Pons (tissue), 1 donor: Measurements from ENCODE around the gene RASGRP3.
A peak's percentile ranks its signal among the peaks of the same experiment; 100 is the strongest.

Source experiments
- DNase-seq: peaks from one replicate; pipeline ENCODE4 v3.0.0-alpha.2; 2016; ENCODE audit warnings: low spot score

Gene RASGRP3

DNA sequence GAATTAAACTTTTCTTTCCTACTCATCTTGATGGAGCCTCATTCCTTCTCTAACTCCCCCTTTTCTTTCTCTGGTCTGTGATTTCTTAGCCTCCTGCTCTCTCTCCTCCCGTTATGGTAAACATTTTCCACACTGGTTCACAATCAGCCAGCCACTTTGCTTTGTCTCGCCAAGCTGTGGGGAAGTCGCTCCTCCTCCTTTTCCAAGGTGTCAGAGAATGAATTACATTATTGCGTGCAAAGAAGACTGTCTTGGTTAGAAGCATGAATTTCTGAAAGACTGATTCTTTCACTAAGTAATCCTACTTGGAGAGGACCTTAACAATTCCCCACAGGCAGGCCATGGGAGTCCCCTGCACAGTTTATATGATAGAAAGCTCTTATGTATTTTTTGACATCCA is 46.1 kb downstream of the RASGRP3 start:
- DNase-seq, result no peak

DNA sequence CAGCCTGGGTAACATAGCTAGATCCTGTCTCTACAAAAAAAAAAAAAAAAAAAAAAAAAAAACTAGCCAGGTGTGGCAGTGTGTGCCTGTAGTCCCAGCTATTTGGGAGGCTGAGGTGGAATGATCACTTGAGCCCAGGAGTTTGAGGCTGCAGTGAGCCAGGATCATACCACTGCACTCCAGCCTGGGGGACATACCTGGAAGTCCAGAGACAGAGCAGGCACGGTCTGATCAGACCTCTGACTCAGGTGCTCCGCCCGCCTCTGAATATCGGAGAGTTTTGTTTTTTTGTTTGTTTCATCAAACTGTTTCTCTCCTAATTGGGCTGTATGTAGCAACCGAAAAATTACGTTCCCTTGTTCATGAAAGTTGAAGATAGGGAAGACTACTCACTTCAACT is 49.2 kb downstream of the RASGRP3 start:
- no peak for DNase-seq

DNA sequence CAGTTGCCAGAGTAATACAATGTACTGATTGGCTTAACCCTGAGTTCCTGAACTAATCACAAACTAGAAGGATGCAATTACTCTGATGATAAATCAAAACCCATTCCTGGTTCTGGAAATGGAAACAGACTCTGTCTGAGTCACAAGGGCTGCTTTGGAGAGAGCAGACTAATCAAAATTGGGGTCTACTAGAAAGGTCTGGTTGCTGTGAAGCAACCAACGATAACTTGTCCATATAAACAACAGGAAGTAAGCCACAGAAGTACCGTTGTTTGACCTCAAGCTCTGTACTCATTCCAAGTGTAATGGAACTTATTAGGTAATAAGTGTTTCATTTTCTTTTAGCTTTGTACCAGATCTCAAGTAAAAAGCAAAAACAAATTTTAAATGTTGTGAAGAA is 49.7 kb downstream of the RASGRP3 start:
- no peak for DNase-seq

DNA sequence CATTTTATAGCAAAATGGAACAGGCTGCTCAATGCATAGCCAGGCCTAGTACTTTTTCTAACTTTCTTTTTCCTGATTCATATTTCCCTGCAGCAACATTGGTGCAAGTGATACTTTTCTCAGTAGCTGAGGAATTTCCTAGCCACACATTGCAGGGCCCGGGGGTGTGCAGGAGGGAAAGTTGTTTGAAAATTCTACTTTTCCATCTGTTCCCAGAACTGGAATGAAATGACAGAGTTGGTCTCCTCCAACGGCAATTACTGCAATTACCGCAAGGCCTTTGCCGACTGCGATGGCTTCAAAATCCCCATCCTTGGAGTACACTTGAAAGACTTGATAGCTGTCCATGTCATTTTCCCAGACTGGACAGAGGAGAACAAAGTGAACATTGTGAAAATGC is 50.5 kb downstream of the RASGRP3 start:
- DNase-seq, result no peak

DNA sequence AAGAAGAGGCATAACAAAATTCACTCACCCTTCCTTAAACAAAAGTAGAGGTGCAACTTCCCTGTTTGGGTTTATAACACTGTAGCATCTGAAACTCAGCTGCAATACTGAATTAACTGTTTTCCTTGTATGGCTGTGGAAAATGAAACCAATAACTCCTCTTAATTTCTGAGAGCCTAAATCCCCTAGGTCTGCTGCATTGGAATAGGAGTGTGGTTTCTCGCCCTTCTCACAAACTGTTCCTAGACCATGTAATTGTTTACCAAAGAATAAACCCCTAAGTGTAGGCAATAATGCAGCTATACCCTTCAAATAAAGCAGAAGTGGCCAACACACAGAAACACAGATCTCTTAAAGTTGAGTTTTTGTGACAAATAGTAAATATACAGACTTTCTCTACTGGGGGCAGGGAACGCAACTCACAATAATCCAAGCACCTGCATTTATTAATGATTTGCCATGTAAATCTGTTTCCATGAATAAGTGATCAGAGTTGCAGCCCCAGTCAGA is 52.0 kb downstream of the RASGRP3 start:
- DNase-seq, result no peak

DNA sequence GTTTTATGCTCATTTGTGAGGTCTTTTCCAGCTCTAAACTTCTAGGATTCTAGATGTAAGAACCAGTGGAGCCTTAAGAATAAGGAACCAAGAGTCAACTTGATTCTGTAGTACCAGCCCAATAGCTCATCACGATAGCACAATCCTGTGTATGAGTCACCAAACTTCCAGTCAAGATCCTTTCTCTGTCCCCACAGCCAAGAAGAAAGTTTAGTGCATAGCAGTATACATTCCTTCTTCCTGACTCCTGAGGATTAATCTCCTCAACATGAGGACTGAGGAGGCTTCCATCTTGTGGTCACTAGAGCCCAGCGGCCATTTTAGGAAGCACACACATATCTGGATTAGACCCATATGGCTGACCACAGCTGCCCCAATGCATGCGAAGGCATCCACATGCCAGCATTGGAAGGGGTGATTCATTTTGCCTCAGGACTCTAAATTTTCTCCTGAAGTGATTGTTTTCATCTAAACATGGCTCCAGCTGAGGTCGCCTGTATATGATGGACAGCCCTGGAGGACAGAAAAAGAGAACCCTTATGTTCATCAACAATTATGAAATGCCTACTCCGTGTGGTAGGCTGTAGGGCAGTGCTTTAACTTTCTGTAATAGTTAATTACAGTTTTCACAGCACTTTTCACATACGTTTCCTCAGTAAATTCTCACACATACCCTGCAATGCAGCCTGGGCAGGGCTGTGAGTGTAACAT is 53.5 kb downstream of the RASGRP3 start:
- DNase-seq, result no peak

DNA sequence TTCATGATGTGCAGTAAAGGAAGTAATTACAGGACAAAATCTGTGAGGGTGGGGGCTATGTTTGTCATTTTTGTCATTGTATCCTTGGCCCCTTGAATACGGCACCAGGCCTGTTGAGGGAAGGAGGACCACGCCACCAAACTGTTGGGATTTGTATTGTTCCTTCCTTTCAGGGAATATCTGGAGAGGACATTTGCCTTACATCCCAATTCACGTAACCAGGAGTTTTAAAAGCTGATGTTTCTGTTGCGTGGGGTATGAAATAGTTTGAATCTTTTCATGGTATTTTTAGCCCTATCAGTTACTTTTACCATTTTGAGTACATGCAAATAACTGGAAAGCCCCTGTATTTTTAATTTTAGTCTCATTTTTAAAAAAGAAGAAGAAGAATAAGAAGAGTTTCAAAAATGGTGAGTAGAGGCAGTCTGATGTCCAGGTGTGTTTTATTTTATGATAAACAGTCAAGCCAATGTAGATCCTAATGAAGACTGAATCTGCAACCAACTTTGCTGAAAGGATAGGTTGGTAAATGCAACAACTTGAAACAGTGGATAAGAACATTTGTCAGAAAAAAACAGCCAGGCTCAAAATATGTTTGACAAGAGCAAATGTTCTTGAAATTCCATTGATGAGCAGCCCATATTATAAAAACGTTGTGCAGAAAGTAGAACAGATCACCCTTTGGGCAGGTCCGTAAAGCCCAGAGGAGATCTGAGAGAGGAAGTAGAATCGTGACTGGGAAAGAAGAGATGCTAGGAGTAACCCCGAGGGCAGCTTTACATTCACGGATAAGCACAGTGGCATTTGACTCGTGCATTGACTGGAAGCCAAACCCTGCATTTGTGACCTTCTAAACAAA is 54.5 kb downstream of the RASGRP3 start:
- no peak for DNase-seq

DNA sequence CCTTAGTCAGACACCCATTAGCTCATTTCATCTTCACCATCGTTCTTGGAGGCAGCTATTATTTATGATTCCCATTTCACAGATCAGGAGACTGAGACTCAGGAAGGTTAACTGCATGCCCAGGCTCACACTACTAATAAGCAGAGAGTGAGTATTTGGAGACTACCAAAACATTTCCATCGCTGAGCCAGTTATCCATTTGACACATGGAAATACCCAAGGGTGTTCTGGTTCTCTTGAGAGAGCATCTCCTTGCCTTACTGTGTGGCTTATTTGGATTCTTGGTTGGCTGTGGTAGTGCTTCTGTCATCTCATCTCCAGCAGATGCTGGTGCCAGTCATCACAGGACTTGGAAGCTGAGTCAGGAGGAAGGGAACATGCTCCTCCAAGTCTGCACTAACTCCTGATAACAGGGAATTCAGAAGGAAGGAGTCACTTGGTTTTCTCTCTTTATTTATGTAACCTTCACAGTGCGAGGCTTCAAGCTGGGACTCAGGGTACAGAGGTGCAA is 55.2 kb downstream of the RASGRP3 start:
- DNase-seq, result no peak

DNA sequence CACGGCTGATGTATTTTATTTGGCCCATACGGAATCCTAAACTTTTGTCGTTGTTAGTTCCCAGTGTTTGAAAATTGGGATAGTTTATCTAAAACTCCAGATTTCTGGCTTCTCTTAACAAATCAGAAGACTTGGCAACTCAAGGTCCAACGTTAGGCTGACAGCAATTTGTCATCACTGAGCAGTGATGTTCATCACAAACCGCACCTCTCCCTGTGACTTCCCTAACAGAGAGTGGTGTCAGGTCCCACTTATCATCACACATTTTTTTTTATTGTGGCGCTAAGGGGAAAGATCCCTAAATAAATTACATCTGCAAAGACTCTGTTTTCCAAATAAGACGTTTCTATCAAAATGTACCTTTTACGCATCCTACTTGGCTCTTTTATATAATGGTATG is 55.7 kb downstream of the RASGRP3 start:
- no peak for DNase-seq

DNA sequence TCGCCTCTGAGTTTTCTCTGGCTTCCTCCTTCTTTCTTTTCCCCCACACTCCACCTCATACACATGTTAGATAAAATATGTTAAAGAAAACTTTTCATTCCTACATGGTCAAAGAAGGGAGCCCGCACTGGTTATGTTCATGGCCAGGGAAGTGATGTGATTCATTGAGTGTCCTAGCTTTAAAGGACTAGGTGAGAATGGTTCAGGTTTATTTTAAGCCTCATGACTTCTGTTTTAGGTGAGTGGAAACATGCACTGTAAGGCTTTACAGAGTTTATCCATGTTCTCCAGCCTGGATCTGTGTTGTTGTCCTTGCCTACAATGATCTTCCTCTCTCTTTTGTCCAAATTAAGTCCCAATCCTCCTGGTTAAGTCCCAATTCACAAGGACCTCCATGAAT is 56.5 kb downstream of the RASGRP3 start:
- DNase-seq, result no peak

DNA sequence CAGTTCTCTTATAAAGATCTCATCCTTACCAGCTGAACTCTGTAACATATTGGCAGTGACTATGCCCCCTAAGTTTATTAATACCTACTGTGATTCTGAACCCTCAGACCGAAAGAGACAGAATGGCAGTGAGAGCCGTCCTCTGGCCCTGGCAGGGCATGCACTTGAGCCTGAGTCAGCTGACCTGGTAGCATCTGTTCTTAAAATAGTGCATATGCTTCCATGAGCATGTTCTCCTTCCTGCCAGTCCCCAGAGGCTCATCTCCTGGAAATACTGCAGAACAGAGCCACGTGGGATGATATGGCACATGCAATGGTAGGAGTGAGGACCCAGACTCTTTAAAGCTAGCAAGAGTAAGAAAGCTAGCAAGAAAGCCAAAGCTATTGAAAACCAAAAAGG is 59.0 kb downstream of the RASGRP3 start:
- DNase-seq, result no peak

DNA sequence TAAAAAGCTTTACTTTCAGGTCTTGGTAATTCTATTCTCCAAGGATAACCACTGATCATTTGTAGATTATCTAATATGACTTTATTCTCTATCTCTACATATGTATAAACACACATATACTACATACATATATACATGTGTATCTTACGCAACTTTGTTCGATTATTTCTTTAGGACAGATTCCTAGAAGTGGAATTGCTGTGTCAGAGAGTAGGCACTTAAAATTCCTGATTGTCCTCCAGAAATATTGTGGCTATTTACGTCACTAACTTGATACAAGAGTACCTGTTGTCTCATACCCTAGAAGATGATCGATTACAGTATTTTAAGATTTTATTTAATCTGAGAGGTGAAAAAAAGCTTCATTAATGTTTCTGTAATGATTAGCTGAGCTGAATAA is 64.8 kb downstream of the RASGRP3 start:
- no peak for DNase-seq

DNA sequence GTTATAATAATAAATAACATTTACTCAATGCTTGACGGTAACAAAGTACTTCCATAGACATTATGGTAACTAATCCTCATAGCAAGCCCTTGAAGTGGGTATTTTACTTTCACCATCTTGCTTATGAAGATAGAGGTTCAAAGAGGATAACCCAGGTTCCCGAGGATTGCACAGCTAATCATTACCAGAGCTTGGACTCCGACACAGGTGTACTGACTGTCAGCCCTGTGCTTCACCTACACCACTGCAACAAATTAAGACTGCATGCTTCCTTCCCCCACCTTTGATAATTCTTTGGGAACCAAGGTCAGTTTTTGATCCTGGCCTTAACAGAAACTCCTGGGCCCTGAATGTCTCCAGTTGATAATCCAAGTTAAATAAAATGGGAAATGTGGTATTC is 73.8 kb downstream of the RASGRP3 start:
- no peak for DNase-seq

DNA sequence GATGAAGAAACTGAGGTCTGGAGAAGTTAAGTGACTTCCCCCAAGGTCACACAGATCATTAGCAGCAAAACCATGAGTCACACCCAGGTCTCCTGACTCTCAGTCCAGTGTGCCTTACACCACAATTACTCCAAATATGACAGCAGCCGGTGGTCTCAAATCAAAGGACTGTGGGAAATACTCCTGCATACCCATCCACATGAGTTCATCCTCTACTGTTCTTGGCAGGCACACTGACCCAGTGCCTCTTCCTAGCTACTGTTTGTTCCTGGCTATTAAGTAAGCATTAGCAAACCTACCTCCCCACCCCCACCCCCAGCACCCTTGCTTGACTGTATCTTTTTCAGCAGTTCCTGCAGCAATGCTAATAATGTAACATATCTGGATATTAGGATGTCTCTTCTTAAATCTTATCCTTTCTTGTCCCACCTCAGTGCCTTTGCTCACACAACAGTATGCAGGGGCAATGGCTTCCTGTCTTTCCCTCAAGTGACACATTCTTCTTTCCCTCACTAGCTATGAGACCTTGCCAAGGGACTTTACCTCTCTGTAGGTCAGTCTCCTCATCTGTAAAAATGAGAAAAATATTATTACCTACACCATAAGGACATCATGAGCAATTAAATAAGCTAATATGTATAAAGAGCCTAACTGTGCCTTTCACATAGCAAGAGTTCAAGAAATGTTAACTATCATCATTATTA is 76.5 kb downstream of the RASGRP3 start:
- DNase-seq, result no peak

DNA sequence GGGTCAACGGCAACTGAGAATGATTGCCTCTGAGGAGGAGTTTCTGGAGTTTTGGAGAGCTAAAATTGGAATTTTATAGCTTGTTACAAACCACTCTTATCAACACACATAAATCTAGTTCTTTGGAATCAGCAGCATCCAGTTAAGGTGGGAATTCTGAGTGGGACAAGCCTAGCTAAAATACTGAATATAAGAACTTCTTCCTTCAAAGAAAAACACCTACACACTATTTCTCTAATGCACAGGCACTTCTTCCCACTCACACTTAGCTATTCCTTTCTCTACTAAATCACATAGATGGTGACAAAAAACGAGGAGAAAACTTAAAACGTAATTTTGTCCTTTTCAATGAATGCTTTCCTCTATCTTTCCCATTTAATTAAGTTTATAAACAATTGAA is 79.2 kb downstream of the RASGRP3 start:
- no peak for DNase-seq

DNA sequence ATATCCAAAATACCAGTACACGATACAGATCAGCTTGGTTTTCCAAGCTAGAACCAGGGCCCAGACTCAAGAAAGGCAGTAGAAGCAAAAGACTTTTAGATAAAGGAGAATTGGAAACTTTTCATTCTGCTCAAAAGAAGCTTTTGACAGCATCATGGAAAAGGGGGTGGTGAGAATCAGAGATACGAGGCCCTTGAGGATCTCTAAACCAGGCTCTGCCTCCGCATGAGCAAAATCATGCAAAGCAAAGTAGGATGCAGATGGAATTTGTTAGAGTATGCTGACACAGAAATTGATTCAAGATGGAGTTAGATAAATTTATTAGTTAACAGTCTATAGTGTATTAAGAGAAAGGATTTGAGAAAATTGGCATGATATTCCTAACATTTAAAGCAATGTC is 82.9 kb downstream of the RASGRP3 start:
- DNase-seq, result no peak

DNA sequence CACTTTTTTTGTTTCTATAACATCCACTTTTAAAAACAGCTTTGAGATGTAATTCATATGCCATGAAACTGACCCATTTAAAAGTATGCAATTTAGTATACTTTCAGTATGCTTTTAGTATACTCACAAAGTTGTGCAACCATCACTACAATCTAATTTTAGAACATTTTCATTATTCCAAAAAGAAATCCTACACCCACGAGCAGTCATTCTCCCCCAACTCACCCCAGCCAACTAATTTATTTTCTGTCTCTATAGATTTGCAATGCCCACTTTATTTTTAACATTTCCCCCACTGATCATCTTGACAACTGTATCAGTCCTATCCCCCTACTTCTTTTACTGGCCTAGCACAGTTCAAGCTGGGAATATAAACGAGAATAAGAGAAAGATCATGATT is 83.6 kb downstream of the RASGRP3 start:
- no peak for DNase-seq

DNA sequence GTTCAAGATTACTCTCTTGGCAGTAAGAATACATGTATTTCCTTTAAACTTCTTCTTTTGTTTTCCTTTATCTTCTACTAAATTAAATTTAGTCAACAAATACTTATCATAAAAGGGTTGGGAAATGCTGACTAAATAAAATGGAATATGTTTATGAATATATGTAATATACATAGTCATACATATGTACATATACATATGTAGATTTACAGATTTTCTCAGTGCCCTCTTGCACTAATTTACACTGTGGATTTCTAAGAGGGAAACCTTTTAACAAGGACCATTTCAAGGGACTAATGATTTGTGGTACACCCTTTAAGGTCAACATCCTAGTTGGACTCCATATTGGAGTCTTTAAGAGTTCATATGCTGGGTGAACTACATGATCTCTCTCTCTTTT is 85.4 kb downstream of the RASGRP3 start:
- no peak for DNase-seq

DNA sequence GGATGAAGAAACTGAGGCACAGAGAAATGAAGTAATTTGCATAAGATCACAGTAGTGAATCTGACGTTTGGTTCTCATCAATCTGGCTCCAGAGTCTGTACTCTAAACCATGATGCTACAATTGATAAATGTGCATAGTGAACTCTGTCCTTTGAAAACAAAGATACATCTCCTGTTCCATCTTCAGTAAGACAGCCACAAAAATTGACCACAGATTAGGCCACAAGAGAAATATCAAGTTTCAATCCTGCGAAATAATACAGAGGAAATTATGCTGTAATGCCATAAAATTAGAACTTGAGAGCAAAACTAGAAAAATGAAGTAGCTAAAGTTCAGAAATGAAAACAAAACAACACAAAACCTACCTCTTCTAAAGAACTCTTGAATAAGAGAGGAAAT is 94.2 kb downstream of the RASGRP3 start:
- DNase-seq, result no peak

DNA sequence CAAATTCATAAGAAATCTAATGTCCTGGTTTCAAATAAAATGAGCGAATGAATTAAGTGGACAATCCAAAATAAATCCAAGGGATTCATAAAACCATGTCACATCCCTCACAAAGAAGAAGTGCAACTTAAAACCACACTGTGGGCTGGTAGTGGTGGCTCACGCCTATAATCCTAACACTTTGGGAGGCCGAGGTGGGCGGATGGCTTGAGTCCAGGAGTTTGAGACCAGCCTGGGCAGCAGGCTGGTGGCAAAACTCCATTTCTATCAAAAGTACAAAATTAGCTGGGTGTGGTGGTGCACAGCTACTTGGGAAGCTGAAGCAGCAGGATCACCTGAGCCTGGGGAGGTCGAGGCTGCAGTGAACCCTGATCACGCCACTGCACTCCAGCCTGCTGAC is 97.2 kb downstream of the RASGRP3 start:
- DNase-seq, result no peak

DNA sequence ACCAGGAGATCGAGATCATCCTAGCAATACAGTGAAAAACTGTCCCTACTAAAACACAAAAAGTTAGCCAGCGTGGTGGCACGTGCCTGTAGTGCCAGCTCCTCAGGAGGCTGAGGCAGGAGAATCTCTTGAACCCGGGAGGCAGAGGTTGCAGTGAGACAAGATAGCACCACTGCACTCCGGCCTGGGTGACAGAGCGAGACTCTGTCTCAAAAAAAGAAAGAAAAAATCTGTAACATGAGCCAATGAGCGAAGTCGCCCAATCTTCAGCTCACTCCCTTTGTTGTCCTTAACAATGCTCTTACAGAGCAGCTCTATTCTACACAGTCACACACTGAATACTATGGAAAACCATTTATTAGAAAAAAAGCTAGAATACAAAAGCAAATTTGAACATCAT is 100.6 kb downstream of the RASGRP3 start:
- peak; percentile 91 for DNase-seq

DNA sequence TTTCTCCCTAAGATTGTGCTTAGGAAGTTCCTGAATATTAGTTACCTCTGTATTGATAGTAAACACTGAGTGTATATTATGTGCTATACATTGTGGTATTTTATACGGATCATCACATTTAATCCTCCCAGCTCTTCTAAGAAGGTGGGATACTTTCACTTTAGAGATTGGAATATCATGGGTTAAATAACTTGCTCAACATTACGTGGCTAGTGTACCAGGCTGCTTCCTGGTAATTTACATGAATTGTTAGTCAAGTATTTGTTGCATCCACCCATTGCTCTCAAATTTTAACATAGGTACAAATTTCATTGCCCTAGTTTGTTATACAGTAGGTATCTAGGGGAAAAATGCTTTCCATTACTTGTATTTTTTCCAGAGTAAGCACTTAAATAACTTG is 101.2 kb downstream of the RASGRP3 start:
- peak; percentile 51 for DNase-seq

DNA sequence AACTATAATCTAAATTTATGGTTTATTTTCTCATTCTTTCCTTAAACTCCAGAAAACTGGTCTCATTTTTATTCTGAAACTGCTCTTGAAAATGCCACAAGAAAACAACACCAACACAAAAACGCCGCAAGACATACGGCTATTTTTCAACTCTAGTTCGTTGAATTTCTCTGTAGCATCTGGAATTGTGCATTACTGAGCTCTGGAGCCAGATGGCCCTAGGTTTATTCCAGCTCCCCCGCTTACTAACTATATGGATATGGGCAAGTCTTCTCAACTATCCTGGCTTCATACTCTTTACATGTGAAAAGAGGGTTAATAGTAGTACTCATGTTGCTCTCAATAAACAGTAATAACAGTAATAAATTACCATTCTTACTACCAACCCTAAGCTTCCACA is 102.8 kb downstream of the RASGRP3 start:
- DNase-seq, result no peak
